NT2/D1 (cell line): ENCODE data around the gene SMIM3.

Source experiments
- YY1 ChIP-seq: IDR thresholded peaks from 2 replicates; pipeline ENCODE4 v1.6.1; 2011; ENCODE audit not compliant: insufficient read length, insufficient read depth
- ZNF274 ChIP-seq: IDR thresholded peaks from 2 replicates; pipeline ENCODE4 v1.6.1; 2011; ENCODE audit warnings: mild to moderate bottlenecking, low read depth, low read length

- TF ChIP-seq ZNF274 (no peak), YY1 (no peak)
Measured at GRCh38 chr5:150788977-150789376, 10.4 kb downstream of the SMIM3 start.
